Ishikawa (cell line): Measurements from ENCODE around the gene FERMT3.

Experiments
- CEBPB ChIP-seq: IDR thresholded peaks from 2 replicates; pipeline ENCODE4 v1.6.1; 2012
- EP300 ChIP-seq: IDR thresholded peaks from 2 replicates; pipeline ENCODE4 v1.6.1; 2012; ENCODE audit warnings: borderline replicate concordance
- FOXM1 ChIP-seq: IDR thresholded peaks from 2 replicates; pipeline ENCODE4 v1.6.1; 2012; ENCODE audit warnings: low read depth, borderline replicate concordance
- NFIC ChIP-seq: IDR thresholded peaks from 2 replicates; pipeline ENCODE4 v1.6.1; 2012
- RAD21 ChIP-seq: IDR thresholded peaks from 2 replicates; pipeline ENCODE4 v1.6.1; 2012; ENCODE audit warnings: low read depth
- REST ChIP-seq: IDR thresholded peaks from 2 replicates; pipeline ENCODE4 v1.6.1; 2012; ENCODE audit warnings: low read depth, mild to moderate bottlenecking
- TAF1 ChIP-seq: IDR thresholded peaks from 2 replicates; pipeline ENCODE4 v1.6.1; 2012; ENCODE audit warnings: low read depth, mild to moderate bottlenecking
- TEAD4 ChIP-seq: IDR thresholded peaks from 2 replicates; pipeline ENCODE4 v1.6.1; 2012

- no peak for TF ChIP-seq REST
- no peak for TF ChIP-seq TAF1
- no peak for TF ChIP-seq CEBPB
- no peak for TF ChIP-seq RAD21
- TF ChIP-seq EP300, result no peak
- no peak for TF ChIP-seq NFIC
- TF ChIP-seq FOXM1, result no peak
- TF ChIP-seq TEAD4, result no peak
Observed at GRCh38 chr11:64266339-64266738, 59.8 kb downstream of the FERMT3 start.
